Trophoblast cell (in vitro differentiated cells and primary cell): ENCODE results near the gene SUCLG2.

Experiments used
- DNase-seq, 2 donors: peaks; one replicate each; pipeline ENCODE4 v3.0.0-alpha.2; 2016
- H2AFZ ChIP-seq: 2 replicates; pipeline ENCODE4 v1.6.1; 2013; ENCODE audit warnings: low read length, moderate library complexity, mild to moderate bottlenecking; ENCODE audit not compliant: insufficient read depth, poor library complexity
- H2AK5ac ChIP-seq: 2 replicates; pipeline ENCODE4 v1.6.1; 2013; ENCODE audit warnings: mild to moderate bottlenecking, low read length
- H2BK120ac ChIP-seq: 2 replicates; pipeline ENCODE4 v1.6.1; 2013; ENCODE audit warnings: low read length, mild to moderate bottlenecking, moderate library complexity; ENCODE audit not compliant: insufficient read depth, poor library complexity
- H2BK12ac ChIP-seq: 2 replicates; pipeline ENCODE4 v1.6.1; 2013; ENCODE audit warnings: mild to moderate bottlenecking, low read length, moderate library complexity
- H2BK5ac ChIP-seq: 2 replicates; pipeline ENCODE4 v1.6.1; 2013; ENCODE audit warnings: low read length, low read depth, moderate library complexity, mild to moderate bottlenecking; ENCODE audit not compliant: poor library complexity
- H3K14ac ChIP-seq: 2 replicates; pipeline ENCODE4 v1.6.1; 2013; ENCODE audit warnings: mild to moderate bottlenecking, low read length
- H3K18ac ChIP-seq: 2 replicates; pipeline ENCODE4 v1.6.1; 2013; ENCODE audit warnings: mild to moderate bottlenecking, low read length
- H3K23ac ChIP-seq: 2 replicates; pipeline ENCODE4 v1.6.1; 2013; ENCODE audit warnings: low read length
- H3K27ac ChIP-seq: 2 replicates; pipeline ENCODE4 v1.5.1; 2013; ENCODE audit warnings: low read depth, mild to moderate bottlenecking, inconsistent platforms, low read length, moderate library complexity
- H3K27me3 ChIP-seq: 2 replicates; pipeline ENCODE4 v1.6.1; 2013; ENCODE audit warnings: inconsistent platforms, mild to moderate bottlenecking, low read length, moderate library complexity; ENCODE audit not compliant: insufficient read depth
- H3K36me3 ChIP-seq, 2 experiments: 1 replicate in 1 of 2; 2 replicates in 1 of 2; pipeline ENCODE4 v1.6.1; 2013; ENCODE audit warnings: low read length in 2 of 2, mild to moderate bottlenecking in 2 of 2, moderate library complexity in 1 of 2; ENCODE audit not compliant: insufficient read depth in 2 of 2, control insufficient read depth in 1 of 2
- H3K4ac ChIP-seq: 2 replicates; pipeline ENCODE4 v1.6.1; 2013; ENCODE audit warnings: low read depth, mild to moderate bottlenecking, low read length, moderate library complexity
- H3K4me1 ChIP-seq, 2 experiments: 1 replicate in 1 of 2; 2 replicates in 1 of 2; pipeline ENCODE4 v1.6.1; 2013; ENCODE audit warnings: low read length in 2 of 2, mild to moderate bottlenecking in 2 of 2, moderate library complexity in 1 of 2; ENCODE audit not compliant: insufficient read depth in 2 of 2, control insufficient read depth in 1 of 2
- H3K4me2 ChIP-seq: 2 replicates; pipeline ENCODE4 v1.6.1; 2013; ENCODE audit warnings: inconsistent platforms, mild to moderate bottlenecking, low read length, moderate library complexity
- H3K4me3 ChIP-seq: 2 replicates; pipeline ENCODE4 v1.5.1; 2013; ENCODE audit warnings: mild to moderate bottlenecking, low read depth, low read length, inconsistent platforms
- H3K79me1 ChIP-seq: one replicate; pipeline ENCODE4 v1.6.1; 2013; ENCODE audit warnings: low read length
- H3K79me2 ChIP-seq: 2 replicates; pipeline ENCODE4 v1.6.1; 2013; ENCODE audit warnings: low read length, mild to moderate bottlenecking; ENCODE audit not compliant: control insufficient read depth, insufficient read depth, poor library complexity
- H3K9ac ChIP-seq: 2 replicates; pipeline ENCODE4 v1.6.1; 2013; ENCODE audit warnings: mild to moderate bottlenecking, low read length
- H3K9me3 ChIP-seq: 2 replicates; pipeline ENCODE4 v1.6.1; 2013; ENCODE audit warnings: low read depth, mild to moderate bottlenecking, control low read depth, inconsistent platforms, low read length; ENCODE audit not compliant: insufficient read depth
- H4K12ac ChIP-seq: 2 replicates; pipeline ENCODE4 v1.6.1; 2013; ENCODE audit warnings: low read depth, mild to moderate bottlenecking, low read length, moderate library complexity
- H4K8ac ChIP-seq: 2 replicates; pipeline ENCODE4 v1.6.1; 2013; ENCODE audit warnings: low read depth, mild to moderate bottlenecking, low read length, moderate library complexity
- H4K91ac ChIP-seq: one replicate; pipeline ENCODE4 v1.6.1; 2013; ENCODE audit warnings: low read depth, mild to moderate bottlenecking, low read length, moderate library complexity
- WGBS: extraction: QIAGEN DNeasy Blood & Tissue Kit; methylation state at CpG from one replicate; pipeline ENCODE4 v1.1.7; 2013; ENCODE audit warnings: missing lambda C conversion rate; ENCODE audit not compliant: insufficient read length, insufficient coverage; ENCODE audit errors: extremely low coverage; 5-methylcytosine and 5-hydroxymethylcytosine counted together

The SUCLG2 gene

DNA sequence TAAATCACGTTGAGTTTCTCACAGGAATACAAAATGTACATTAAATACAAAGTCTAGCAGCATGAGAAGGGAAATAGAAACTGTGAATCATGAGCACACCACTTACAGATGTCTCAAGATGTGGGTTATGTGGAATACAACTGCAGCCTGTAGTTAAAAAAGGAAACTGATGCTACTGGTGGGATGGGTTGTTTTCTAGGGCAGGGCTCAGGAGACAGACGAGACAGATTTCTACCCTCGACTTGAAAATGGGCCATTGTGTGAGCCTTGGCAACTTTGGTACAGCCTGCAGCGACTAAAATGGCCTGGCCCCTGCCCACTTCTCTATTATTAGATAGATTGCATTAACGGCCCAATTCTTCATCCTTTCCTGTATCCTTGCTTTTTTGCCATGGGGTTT, 293.1 kb downstream of the SUCLG2 start:
- peaks cover 0 to 4% of the 10 kb centered on the region in 2 experiments for H3K4me1 ChIP-seq

DNA sequence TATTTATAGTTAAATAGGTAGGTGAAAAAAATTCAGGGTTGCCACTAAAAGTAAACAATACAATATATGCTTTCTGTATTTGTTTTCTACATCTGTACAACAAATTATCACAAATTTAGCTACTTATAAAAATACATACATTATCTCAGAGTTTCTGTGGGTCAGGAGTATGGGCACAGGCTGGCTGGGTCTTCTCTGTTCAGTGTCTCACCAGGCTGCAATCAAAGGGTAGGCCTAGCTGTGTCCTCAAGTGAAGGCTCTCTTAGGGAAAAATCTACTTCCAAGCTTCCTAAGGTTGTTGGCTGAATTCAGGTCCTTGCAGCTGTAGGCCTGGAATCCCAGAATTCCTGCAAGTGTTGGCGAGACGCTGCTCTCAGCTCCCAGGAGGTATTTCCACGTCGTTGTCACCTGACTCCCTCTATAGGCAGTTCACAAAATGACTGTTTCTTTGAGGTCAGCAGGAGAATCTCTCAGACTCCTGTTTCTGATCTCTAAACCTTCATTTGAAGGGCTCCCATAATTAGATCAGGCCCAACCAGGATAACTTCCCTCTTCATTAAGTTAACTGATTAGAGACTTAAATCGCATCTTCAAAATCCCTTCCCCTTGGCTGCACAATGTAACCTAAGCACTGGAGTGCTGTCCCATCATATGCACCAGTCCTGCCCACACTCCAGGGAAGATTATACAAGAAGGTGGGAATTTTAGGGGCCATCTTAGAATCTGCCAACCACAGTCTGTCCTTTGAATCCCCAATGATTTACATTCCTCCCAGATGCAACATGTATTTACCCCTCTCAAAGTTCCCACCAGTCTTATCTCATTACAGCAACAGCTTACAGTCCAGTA, 296.6 kb downstream of the SUCLG2 start:
- Histone ChIP-seq H3K9me3 (no peaks in the 10 kb centered on the region), H4K8ac (peak overlapping the region; percentile 85), H3K23ac (no peak overlapping the region), H2BK120ac (peak overlapping the region; percentile 80), H3K4ac (no peak overlapping the region), H3K18ac (no peak overlapping the region), H3K4me1 (peaks cover 0 to 4% of the 10 kb centered on the region in 2 experiments), H3K27ac (no peak overlapping the region), H3K9ac (no peak overlapping the region), H3K27me3 (no peaks in the 10 kb centered on the region), H4K91ac (no peak overlapping the region), H3K36me3 (no peaks in the 10 kb centered on the region), H3K79me1 (no peaks in the 10 kb centered on the region), H3K4me3 (no peak overlapping the region), H2AFZ (peak overlapping the region; percentile 78), H4K12ac (peak overlapping the region; percentile 75), H2AK5ac (no peak overlapping the region), H2BK12ac (peak overlapping the region; percentile 87), H3K79me2 (no peaks in the 10 kb centered on the region), H3K14ac (no peak overlapping the region), H2BK5ac (no peak overlapping the region), H3K4me2 (no peak overlapping the region)
- WGBS = no CpG with 5 or more reads among the region's 5 CpGs
- DNase-seq = peak; percentile 10 to 59

More for the DNA sequence above, 293.1 kb downstream of the SUCLG2 start:
- Histone ChIP-seq H4K8ac (no peak overlapping the region), H3K27me3 (no peaks in the 10 kb centered on the region), H3K23ac (no peak overlapping the region), H3K27ac (no peak overlapping the region), H3K4me2 (no peak overlapping the region), H2AFZ (no peak overlapping the region), H3K18ac (no peak overlapping the region), H4K91ac (no peak overlapping the region), H3K9ac (no peak overlapping the region), H2AK5ac (no peak overlapping the region), H3K36me3 (no peaks in the 10 kb centered on the region), H2BK120ac (no peak overlapping the region), H3K79me1 (peaks cover 2% of the 10 kb centered on the region), H3K4me3 (no peak overlapping the region), H2BK12ac (no peak overlapping the region), H3K14ac (no peak overlapping the region), H3K9me3 (no peaks in the 10 kb centered on the region), H3K4ac (no peak overlapping the region), H3K79me2 (no peaks in the 10 kb centered on the region), H4K12ac (no peak overlapping the region), H2BK5ac (no peak overlapping the region)
- WGBS = no CpG with 5 or more reads among the region's 5 CpGs
- DNase-seq = no peak

- Histone ChIP-seq H4K12ac (no peak overlapping the region), H3K4me1 (no peaks in the 10 kb centered on the region), H3K9me3 (no peaks in the 10 kb centered on the region), H3K4me2 (no peak overlapping the region), H2BK12ac (no peak overlapping the region), H3K14ac (no peak overlapping the region), H3K36me3 (no peaks in the 10 kb centered on the region), H3K27me3 (no peaks in the 10 kb centered on the region), H3K4ac (no peak overlapping the region), H2AK5ac (no peak overlapping the region), H3K79me1 (no peaks in the 10 kb centered on the region), H3K23ac (no peak overlapping the region), H3K79me2 (no peaks in the 10 kb centered on the region), H2BK5ac (no peak overlapping the region), H3K4me3 (no peak overlapping the region), H4K8ac (no peak overlapping the region), H2AFZ (no peak overlapping the region), H3K27ac (no peak overlapping the region), H3K9ac (no peak overlapping the region), H4K91ac (no peak overlapping the region), H2BK120ac (no peak overlapping the region), H3K18ac (no peak overlapping the region)
- DNase-seq = peak in 1 of 2 donors; percentile 1
Measured at GRCh38 chr3:67349551-67350174, 304.7 kb downstream of the SUCLG2 start.

DNA sequence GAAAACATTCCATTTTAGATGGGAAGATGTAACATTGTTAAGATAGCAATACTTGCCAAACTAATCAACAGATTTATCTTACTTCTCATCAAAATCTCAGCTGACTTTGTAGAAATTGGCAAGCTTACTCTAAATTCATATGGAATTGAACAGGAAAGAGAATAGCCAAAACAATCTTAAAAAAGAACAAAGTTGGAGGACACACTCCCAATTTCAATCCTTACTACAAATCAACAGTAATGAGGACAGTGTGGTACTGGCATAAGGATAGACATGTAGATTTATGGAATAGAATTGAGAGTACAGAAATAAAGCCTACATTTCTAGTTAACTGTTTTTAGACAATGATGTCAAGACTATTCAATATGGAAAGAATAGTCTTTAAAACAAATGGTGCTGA, 308.3 kb downstream of the SUCLG2 start:
- Histone ChIP-seq H3K4me1 (no peaks in the 10 kb centered on the region), H2BK5ac (no peak overlapping the region), H3K14ac (no peak overlapping the region), H3K18ac (no peak overlapping the region), H2AFZ (no peak overlapping the region), H3K9me3 (no peaks in the 10 kb centered on the region), H4K12ac (no peak overlapping the region), H3K27me3 (no peaks in the 10 kb centered on the region), H2AK5ac (no peak overlapping the region), H3K79me1 (no peaks in the 10 kb centered on the region), H3K9ac (no peak overlapping the region), H3K4me2 (no peak overlapping the region), H3K27ac (no peak overlapping the region), H2BK120ac (no peak overlapping the region), H3K36me3 (no peaks in the 10 kb centered on the region), H3K79me2 (no peaks in the 10 kb centered on the region), H4K8ac (no peak overlapping the region), H3K4me3 (no peak overlapping the region), H2BK12ac (no peak overlapping the region), H4K91ac (no peak overlapping the region), H3K23ac (no peak overlapping the region), H3K4ac (no peak overlapping the region)
- DNase-seq = no peak
